ENCODE results near the gene MTMR3. TPM values are rescaled to one million over a fixed set of nuclear protein-coding genes. Genes with fewer than 3 reads are reported as not detected.

Gene MTMR3
- total and polyA plus RNA-seq, 2 of the 8 experiments (the other 6 are each of a cell fraction or from before 2014, with no cell fraction given): 16.9 to 18.5 TPM

- TF ChIP-seq TAF7 (optimal IDR thresholded peaks at IDR 0.05; ENCODE audit: borderline replicate concordance, low read depth, low read length) (no peak), KDM1A (IDR thresholded peaks at IDR 0.05; ENCODE audit: borderline replicate concordance, low read length) (no peak), ASH2L (IDR thresholded peaks at IDR 0.05; ENCODE audit: low read length) (no peak), SP4 (IDR thresholded peaks at IDR 0.05; ENCODE audit: low read length) (no peak), EP300 (IDR thresholded peaks at IDR 0.05; ENCODE audit: borderline replicate concordance in 1 of 2, low read depth in 2 of 2, low read length in 2 of 2) (no peak), SIX5 (IDR thresholded peaks at IDR 0.05; ENCODE audit: low read depth, low read length) (no peak), NANOG (IDR thresholded peaks at IDR 0.05; ENCODE audit: insufficient read depth, low read depth, low read length, poor library complexity, severe bottlenecking) (no peak)
- TF ChIP-seq, protein P1, sequence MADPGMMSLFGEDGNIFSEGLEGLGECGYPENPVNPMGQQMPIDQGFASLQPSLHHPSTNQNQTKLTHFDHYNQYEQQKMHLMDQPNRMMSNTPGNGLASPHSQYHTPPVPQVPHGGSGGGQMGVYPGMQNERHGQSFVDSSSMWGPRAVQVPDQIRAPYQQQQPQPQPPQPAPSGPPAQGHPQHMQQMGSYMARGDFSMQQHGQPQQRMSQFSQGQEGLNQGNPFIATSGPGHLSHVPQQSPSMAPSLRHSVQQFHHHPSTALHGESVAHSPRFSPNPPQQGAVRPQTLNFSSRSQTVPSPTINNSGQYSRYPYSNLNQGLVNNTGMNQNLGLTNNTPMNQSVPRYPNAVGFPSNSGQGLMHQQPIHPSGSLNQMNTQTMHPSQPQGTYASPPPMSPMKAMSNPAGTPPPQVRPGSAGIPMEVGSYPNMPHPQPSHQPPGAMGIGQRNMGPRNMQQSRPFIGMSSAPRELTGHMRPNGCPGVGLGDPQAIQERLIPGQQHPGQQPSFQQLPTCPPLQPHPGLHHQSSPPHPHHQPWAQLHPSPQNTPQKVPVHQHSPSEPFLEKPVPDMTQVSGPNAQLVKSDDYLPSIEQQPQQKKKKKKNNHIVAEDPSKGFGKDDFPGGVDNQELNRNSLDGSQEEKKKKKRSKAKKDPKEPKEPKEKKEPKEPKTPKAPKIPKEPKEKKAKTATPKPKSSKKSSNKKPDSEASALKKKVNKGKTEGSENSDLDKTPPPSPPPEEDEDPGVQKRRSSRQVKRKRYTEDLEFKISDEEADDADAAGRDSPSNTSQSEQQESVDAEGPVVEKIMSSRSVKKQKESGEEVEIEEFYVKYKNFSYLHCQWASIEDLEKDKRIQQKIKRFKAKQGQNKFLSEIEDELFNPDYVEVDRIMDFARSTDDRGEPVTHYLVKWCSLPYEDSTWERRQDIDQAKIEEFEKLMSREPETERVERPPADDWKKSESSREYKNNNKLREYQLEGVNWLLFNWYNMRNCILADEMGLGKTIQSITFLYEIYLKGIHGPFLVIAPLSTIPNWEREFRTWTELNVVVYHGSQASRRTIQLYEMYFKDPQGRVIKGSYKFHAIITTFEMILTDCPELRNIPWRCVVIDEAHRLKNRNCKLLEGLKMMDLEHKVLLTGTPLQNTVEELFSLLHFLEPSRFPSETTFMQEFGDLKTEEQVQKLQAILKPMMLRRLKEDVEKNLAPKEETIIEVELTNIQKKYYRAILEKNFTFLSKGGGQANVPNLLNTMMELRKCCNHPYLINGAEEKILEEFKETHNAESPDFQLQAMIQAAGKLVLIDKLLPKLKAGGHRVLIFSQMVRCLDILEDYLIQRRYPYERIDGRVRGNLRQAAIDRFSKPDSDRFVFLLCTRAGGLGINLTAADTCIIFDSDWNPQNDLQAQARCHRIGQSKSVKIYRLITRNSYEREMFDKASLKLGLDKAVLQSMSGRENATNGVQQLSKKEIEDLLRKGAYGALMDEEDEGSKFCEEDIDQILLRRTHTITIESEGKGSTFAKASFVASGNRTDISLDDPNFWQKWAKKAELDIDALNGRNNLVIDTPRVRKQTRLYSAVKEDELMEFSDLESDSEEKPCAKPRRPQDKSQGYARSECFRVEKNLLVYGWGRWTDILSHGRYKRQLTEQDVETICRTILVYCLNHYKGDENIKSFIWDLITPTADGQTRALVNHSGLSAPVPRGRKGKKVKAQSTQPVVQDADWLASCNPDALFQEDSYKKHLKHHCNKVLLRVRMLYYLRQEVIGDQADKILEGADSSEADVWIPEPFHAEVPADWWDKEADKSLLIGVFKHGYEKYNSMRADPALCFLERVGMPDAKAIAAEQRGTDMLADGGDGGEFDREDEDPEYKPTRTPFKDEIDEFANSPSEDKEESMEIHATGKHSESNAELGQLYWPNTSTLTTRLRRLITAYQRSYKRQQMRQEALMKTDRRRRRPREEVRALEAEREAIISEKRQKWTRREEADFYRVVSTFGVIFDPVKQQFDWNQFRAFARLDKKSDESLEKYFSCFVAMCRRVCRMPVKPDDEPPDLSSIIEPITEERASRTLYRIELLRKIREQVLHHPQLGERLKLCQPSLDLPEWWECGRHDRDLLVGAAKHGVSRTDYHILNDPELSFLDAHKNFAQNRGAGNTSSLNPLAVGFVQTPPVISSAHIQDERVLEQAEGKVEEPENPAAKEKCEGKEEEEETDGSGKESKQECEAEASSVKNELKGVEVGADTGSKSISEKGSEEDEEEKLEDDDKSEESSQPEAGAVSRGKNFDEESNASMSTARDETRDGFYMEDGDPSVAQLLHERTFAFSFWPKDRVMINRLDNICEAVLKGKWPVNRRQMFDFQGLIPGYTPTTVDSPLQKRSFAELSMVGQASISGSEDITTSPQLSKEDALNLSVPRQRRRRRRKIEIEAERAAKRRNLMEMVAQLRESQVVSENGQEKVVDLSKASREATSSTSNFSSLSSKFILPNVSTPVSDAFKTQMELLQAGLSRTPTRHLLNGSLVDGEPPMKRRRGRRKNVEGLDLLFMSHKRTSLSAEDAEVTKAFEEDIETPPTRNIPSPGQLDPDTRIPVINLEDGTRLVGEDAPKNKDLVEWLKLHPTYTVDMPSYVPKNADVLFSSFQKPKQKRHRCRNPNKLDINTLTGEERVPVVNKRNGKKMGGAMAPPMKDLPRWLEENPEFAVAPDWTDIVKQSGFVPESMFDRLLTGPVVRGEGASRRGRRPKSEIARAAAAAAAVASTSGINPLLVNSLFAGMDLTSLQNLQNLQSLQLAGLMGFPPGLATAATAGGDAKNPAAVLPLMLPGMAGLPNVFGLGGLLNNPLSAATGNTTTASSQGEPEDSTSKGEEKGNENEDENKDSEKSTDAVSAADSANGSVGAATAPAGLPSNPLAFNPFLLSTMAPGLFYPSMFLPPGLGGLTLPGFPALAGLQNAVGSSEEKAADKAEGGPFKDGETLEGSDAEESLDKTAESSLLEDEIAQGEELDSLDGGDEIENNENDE (IDR thresholded peaks at IDR 0.05; ENCODE audit: insufficient replicate concordance, low read length): no peak
Measured at GRCh38 chr22:29838599-29838956, 44.4 kb upstream of the MTMR3 start (continued).
